ENCODE results near the gene COL11A1.
"Not testable (repeated sequence)": the region's sequence is repeated elsewhere in the genome, so short reads cannot be mapped to it uniquely, and the experiment has no call there.

COL11A1 gene

GRCh38 chr1:103108376-103109150 is at the start of gene COL11A1:
COL11A1 (minus strand) TSS chr1:103108522; CDS start chr1:103108178, 344 bp downstream.
- no peak for DNase-seq (ENCODE audit: low read depth in 3 of 3)

GRCh38 chr1:103156966-103157365 is 48.6 kb upstream of the COL11A1 start:
- no peak for DNase-seq (ENCODE audit: low read depth in 3 of 3)

DNA sequence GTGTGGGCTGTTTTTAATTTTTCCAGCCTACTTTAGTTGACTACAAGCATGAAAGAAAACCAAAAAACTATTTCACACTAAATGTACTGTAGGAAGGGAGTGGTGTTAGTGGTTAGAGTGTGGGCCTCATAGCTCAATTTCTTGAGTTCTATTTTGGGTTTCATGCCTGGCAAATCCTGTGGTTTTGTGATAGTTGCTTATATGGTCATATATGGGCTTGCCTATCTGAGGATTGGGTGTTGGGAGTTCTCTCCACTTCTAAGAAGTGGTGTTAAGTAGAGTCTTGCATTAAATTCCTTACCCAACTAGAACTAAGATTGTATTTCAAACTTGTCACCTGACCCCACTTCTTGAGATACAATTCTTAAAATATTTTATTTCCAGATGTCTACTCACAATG is 37.8 kb upstream of the COL11A1 start:
- no peak for DNase-seq (ENCODE audit: low read depth in 3 of 3)

GRCh38 chr1:103145449-103145848 is 37.1 kb upstream of the COL11A1 start:
- no peak for DNase-seq (ENCODE audit: low read depth in 3 of 3)

DNA sequence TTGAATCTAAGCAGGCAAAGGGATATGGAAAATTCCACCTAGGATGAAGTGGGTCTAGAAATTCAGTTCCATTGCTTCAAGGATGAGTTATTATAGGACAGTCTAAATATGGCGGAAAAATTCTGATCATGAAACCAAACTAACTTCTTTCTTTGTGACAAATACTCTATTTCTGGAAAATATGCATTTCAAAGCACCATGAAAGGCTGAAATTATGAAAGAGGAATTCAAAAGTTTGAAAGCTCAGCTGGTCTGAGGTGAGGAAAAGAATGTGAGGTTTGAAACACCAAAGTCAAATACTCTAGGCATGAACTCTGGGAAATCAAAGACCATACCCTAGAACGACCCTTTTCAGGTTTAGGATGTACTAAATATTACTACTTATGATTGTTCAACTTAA is 36.4 kb upstream of the COL11A1 start:
- DNase-seq (ENCODE audit: low read depth in 3 of 3): no peak

DNA sequence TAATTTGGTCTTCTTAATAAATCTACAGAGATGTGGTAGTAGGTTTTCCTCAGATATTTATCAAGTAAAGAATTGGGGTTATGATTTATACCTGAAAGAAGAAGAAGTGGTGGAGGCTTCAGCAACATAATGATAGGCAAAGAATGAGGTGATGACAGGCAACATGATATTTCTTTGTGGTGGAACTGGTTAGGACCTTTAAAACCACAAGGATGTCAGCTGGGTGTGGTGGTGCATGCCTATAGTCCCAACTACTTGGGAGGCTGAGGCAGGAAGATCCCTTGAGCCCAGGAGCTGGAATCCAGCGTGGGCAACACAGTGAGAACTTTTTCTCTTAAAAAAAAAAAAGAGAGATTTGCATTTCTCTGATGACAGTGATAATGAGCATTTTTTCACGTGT is 34.1 kb upstream of the COL11A1 start:
- DNase-seq (ENCODE audit: low read depth in 3 of 3): no peak

- no peak for DNase-seq (ENCODE audit: low read depth in 3 of 3)
Measured at GRCh38 chr1:103129796-103130195, 21.5 kb upstream of the COL11A1 start.

GRCh38 chr1:103129255-103129654 is 20.9 kb upstream of the COL11A1 start:
- no peak for DNase-seq (ENCODE audit: low read depth in 3 of 3)

GRCh38 chr1:103128256-103128655 is 19.9 kb upstream of the COL11A1 start:
- not testable (repeated sequence) for DNase-seq (ENCODE audit: low read depth in 3 of 3)

- DNase-seq (ENCODE audit: low read depth in 3 of 3): no peak
Measured at GRCh38 chr1:103125219-103125618, 16.9 kb upstream of the COL11A1 start.

- DNase-seq (ENCODE audit: low read depth in 3 of 3): no peak
Measured at GRCh38 chr1:103122983-103123720, 14.8 kb upstream of the COL11A1 start.

- no peak for DNase-seq (ENCODE audit: low read depth in 3 of 3)
Measured at GRCh38 chr1:103120981-103121380, 12.7 kb upstream of the COL11A1 start.

DNA sequence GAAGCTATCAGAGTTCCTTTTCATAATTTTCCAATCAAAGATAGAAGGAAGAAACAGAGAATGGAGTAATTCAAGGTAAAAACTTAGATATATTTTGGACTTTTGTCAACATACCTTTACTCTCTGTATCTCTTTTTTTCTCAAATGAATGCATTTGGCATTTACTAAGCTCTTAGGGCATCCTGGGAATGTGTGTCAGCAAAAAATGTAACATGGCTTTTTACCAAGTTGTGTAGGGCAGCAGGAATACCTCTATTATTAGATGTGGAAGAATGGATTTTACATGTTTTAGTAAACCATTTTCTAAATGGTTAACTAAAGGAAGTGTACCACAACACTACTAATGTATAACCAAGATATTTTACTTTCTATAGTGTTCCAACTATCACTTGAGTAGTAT is 4.2 kb upstream of the COL11A1 start:
- no peak for DNase-seq (ENCODE audit: low read depth in 3 of 3)

- no peak for DNase-seq (ENCODE audit: low read depth in 3 of 3)
Measured at GRCh38 chr1:103111926-103112325, 3.6 kb upstream of the COL11A1 start.

- no peak for DNase-seq (ENCODE audit: low read depth in 3 of 3)
Measured at GRCh38 chr1:103110701-103111100, 2.4 kb upstream of the COL11A1 start.

GRCh38 chr1:103109311-103109920 is 1.1 kb upstream of the COL11A1 start:
- DNase-seq (ENCODE audit: low read depth in 3 of 3): no peak

GRCh38 chr1:103107741-103108375 is 464 bp downstream of the COL11A1 start:
- no peak for DNase-seq (ENCODE audit: low read depth in 3 of 3)

- DNase-seq (ENCODE audit: low read depth in 3 of 3): no peak
Measured at GRCh38 chr1:103106426-103107341, 1.6 kb downstream of the COL11A1 start.

- no peak for DNase-seq (ENCODE audit: low read depth in 3 of 3)
Measured at GRCh38 chr1:103101399-103101798, 6.9 kb downstream of the COL11A1 start.

- no peak for DNase-seq (ENCODE audit: low read depth in 3 of 3)
Measured at GRCh38 chr1:103089221-103089620, 19.1 kb downstream of the COL11A1 start.

- no peak for DNase-seq (ENCODE audit: low read depth in 3 of 3)
Measured at GRCh38 chr1:103087256-103087655, 21.1 kb downstream of the COL11A1 start.
